ENCODE results near the gene ERBB4.

DNA sequence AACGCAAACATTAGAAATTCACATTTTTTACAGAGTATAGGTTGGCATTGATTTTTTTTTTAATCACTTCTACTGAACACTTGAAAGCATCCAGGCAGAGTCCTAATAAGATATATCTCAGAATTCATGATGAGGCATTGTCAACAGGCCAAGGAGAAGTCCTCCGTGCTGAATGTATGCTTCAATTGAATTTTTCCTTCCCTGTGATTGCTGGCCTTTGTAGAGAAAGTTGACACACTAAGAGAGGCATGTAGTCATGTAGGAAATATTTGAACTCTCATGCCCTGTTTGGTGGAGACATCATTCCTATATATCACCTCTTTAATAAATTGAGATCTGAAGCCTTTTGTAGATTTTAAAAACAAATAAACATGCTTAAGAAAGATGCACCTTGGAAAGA, 1137.3 kb downstream of the ERBB4 start:
- TF ChIP-seq TAF1 (IDR thresholded peaks at IDR 0.05; ENCODE audit: low read depth, low read length) (no peak), POLR2A (IDR thresholded peaks at IDR 0.05; ENCODE audit: low read depth, low read length) (no peak), SPI1 (IDR thresholded peaks at IDR 0.05; ENCODE audit: low read depth, low read length) (no peak), POLR2AphosphoS5 (IDR thresholded peaks at IDR 0.05; ENCODE audit: low read depth, low read length) (no peak), POU2F2 (IDR thresholded peaks at IDR 0.05; ENCODE audit: low read depth, low read length) (no peak)

Data from GM12891 (cell line).